ENCODE measurements around the gene ATP2C2.
A peak's percentile ranks its signal among the peaks of the same experiment; 100 is the strongest.

The ATP2C2 gene

GRCh38 chr16:84479716-84480450 lies 111.5 kb downstream of the ATP2C2 start:
- DNase-seq (ENCODE audit: low read depth): no peak
- no peak for TF ChIP-seq CTCF (IDR thresholded peaks at IDR 0.05; ENCODE audit: insufficient read depth, low read depth, low read length, missing control alignments)
- no peak overlapping the region for H3K4me3 ChIP-seq (ENCODE audit: low read length)

- no peak overlapping the region for H3K4me3 ChIP-seq (ENCODE audit: low read length)
- no peak for DNase-seq (ENCODE audit: low read depth)
- TF ChIP-seq CTCF (IDR thresholded peaks at IDR 0.05; ENCODE audit: insufficient read depth, low read depth, low read length, missing control alignments): no peak
Observed at GRCh38 chr16:84481051-84481735, 112.9 kb downstream of the ATP2C2 start.

GRCh38 chr16:84482001-84482891 lies 113.9 kb downstream of the ATP2C2 start:
- no peak for TF ChIP-seq CTCF (IDR thresholded peaks at IDR 0.05; ENCODE audit: insufficient read depth, low read depth, low read length, missing control alignments)
- no peak overlapping the region for H3K4me3 ChIP-seq (ENCODE audit: low read length)
- DNase-seq (ENCODE audit: low read depth): peak; percentile 35

- DNase-seq (ENCODE audit: low read depth): no peak
- TF ChIP-seq CTCF (IDR thresholded peaks at IDR 0.05; ENCODE audit: insufficient read depth, low read depth, low read length, missing control alignments): no peak
- H3K4me3 ChIP-seq (ENCODE audit: low read length): no peak overlapping the region
Observed at GRCh38 chr16:84482951-84483881, 114.9 kb downstream of the ATP2C2 start.

GRCh38 chr16:84483882-84484565 lies 115.7 kb downstream of the ATP2C2 start:
- H3K4me3 ChIP-seq (ENCODE audit: low read length): no peak overlapping the region
- no peak for TF ChIP-seq CTCF (IDR thresholded peaks at IDR 0.05; ENCODE audit: insufficient read depth, low read depth, low read length, missing control alignments)
- DNase-seq (ENCODE audit: low read depth): no peak

Measured in epithelial cell of esophagus (primary cell).